Upper lobe of left lung (tissue), 4 donors: ENCODE results near the gene RIC8B.

Source experiments
- EP300 ChIP-seq, 4 donors: sonication (generic); formaldehyde crosslinking; IDR thresholded peaks; one replicate each; pipeline ENCODE4 v1.5.1; 2017; ENCODE audit warnings: antibody characterized with exemption in 4 of 4, control low read depth in 2 of 4
- POLR2A ChIP-seq, 4 donors: fragments of 450-650 bp; IDR thresholded peaks; one replicate each; pipeline ENCODE4 v1.5.1; 2016 to 2017; ENCODE audit warnings: antibody characterized with exemption in 4 of 4, mild to moderate bottlenecking in 2 of 4
- POLR2AphosphoS5 ChIP-seq, 2 donors: sonication (generic); formaldehyde crosslinking; IDR thresholded peaks; one replicate each; pipeline ENCODE4 v1.5.1; 2017; ENCODE audit warnings: antibody characterized with exemption in 2 of 2
- TF ChIP-seq, protein P1 (sequence below), 6 experiments: fragments of 450-650 bp in 4 of 6; fragments of 200-600 bp in 2 of 6; sonication (generic) in 2 of 6; IDR thresholded peaks; one replicate each; pipeline ENCODE4 v1.5.1; 2016 to 2019; ENCODE audit warnings: antibody characterized with exemption in 6 of 6

GRCh38 chr12:106776897-106777296 lies 2.4 kb downstream of the RIC8B start:
- TF ChIP-seq, protein P1, sequence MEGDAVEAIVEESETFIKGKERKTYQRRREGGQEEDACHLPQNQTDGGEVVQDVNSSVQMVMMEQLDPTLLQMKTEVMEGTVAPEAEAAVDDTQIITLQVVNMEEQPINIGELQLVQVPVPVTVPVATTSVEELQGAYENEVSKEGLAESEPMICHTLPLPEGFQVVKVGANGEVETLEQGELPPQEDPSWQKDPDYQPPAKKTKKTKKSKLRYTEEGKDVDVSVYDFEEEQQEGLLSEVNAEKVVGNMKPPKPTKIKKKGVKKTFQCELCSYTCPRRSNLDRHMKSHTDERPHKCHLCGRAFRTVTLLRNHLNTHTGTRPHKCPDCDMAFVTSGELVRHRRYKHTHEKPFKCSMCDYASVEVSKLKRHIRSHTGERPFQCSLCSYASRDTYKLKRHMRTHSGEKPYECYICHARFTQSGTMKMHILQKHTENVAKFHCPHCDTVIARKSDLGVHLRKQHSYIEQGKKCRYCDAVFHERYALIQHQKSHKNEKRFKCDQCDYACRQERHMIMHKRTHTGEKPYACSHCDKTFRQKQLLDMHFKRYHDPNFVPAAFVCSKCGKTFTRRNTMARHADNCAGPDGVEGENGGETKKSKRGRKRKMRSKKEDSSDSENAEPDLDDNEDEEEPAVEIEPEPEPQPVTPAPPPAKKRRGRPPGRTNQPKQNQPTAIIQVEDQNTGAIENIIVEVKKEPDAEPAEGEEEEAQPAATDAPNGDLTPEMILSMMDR (IDR thresholded peaks at IDR 0.05), result no peak
- TF ChIP-seq EP300 (IDR thresholded peaks at IDR 0.05) (no peak), POLR2A (IDR thresholded peaks at IDR 0.05) (no peak), POLR2AphosphoS5 (IDR thresholded peaks at IDR 0.05) (no peak)
